Neuronal stem cell (in vitro differentiated cells): ENCODE data around the gene IFNAR2.

Experiments used
- DNase-seq: peaks from one replicate; pipeline ENCODE4 v3.0.0-alpha.2; 2013; ENCODE audit warnings: low spot score
- H2AFZ ChIP-seq: one replicate; pipeline ENCODE4 v1.6.1; 2013; ENCODE audit warnings: mild to moderate bottlenecking, low read length, inconsistent platforms
- H2AK5ac ChIP-seq: 2 replicates; pipeline ENCODE4 v1.6.1; 2013; ENCODE audit warnings: low read depth, mild to moderate bottlenecking, inconsistent platforms, low read length, moderate library complexity, mixed read lengths
- H2BK120ac ChIP-seq: 2 replicates; pipeline ENCODE4 v1.6.1; 2013; ENCODE audit warnings: low read depth, mild to moderate bottlenecking, inconsistent platforms, low read length, moderate library complexity, mixed read lengths
- H2BK12ac ChIP-seq: one replicate; pipeline ENCODE4 v1.6.1; 2013; ENCODE audit warnings: low read length, inconsistent platforms
- H2BK15ac ChIP-seq: 2 replicates; pipeline ENCODE4 v1.6.1; 2013; ENCODE audit warnings: mild to moderate bottlenecking, low read length, inconsistent platforms, mixed read lengths
- H2BK5ac ChIP-seq: one replicate; pipeline ENCODE4 v1.6.1; 2013; ENCODE audit warnings: inconsistent platforms, mild to moderate bottlenecking, low read length, moderate library complexity
- H3K14ac ChIP-seq: one replicate; pipeline ENCODE4 v1.6.1; 2013; ENCODE audit warnings: low read length, inconsistent platforms
- H3K18ac ChIP-seq: 2 replicates; pipeline ENCODE4 v1.6.1; 2013; ENCODE audit warnings: low read length, inconsistent platforms
- H3K23ac ChIP-seq: 2 replicates; pipeline ENCODE4 v1.6.1; 2013; ENCODE audit warnings: low read depth, mild to moderate bottlenecking, mixed read lengths, low read length, inconsistent platforms; ENCODE audit not compliant: poor library complexity
- H3K27ac ChIP-seq: replicated peaks from 3 replicates; pipeline ENCODE4 v1.5.1; 2013; ENCODE audit warnings: low read length, inconsistent platforms
- H3K27me3 ChIP-seq, 3 experiments: 2 replicates each; pipeline ENCODE4 v1.6.1; 2013; ENCODE audit warnings: low read length in 3 of 3, mild to moderate bottlenecking in 2 of 3, inconsistent platforms in 1 of 3, low read depth in 1 of 3, mixed read lengths in 1 of 3, moderate library complexity in 1 of 3; ENCODE audit not compliant: control insufficient read depth in 3 of 3, insufficient read depth in 3 of 3
- H3K36me3 ChIP-seq, 2 donors: replicated peaks in 1 of 2; 2 replicates each; pipeline ENCODE4 v1.6.1; 2013; ENCODE audit warnings: low read length in 2 of 2; ENCODE audit not compliant: control insufficient read depth in 2 of 2, insufficient read depth in 2 of 2
- H3K4ac ChIP-seq: 2 replicates; pipeline ENCODE4 v1.6.1; 2013; ENCODE audit warnings: inconsistent platforms, mild to moderate bottlenecking, low read length, moderate library complexity
- H3K4me1 ChIP-seq, 2 donors: 1 replicate in 1 of 2; 2 replicates in 1 of 2; pipeline ENCODE4 v1.6.1; 2013; ENCODE audit warnings: low read length in 2 of 2, low read depth in 1 of 2; ENCODE audit not compliant: control insufficient read depth in 2 of 2, insufficient read depth in 1 of 2
- H3K4me2 ChIP-seq: one replicate; pipeline ENCODE4 v1.6.1; 2013; ENCODE audit warnings: mild to moderate bottlenecking, low read length, inconsistent platforms; ENCODE audit not compliant: insufficient read depth, poor library complexity, severe bottlenecking
- H3K4me3 ChIP-seq, 2 donors: 2 replicates each; pipeline ENCODE4 v1.5.1; 2013; ENCODE audit warnings: low read length in 2 of 2, mild to moderate bottlenecking in 2 of 2, inconsistent platforms in 1 of 2, moderate library complexity in 1 of 2
- H3K79me1 ChIP-seq: one replicate; pipeline ENCODE4 v1.6.1; 2013; ENCODE audit warnings: low read depth, mild to moderate bottlenecking, inconsistent platforms, low read length, moderate library complexity
- H3K9ac ChIP-seq: one replicate; pipeline ENCODE4 v1.6.1; 2013; ENCODE audit warnings: mild to moderate bottlenecking, low read depth, low read length, inconsistent platforms; ENCODE audit not compliant: poor library complexity
- H3K9me3 ChIP-seq, 2 donors: replicated peaks in 1 of 2; 2 replicates each; pipeline versions ENCODE3 to v1.6.1; 2013; ENCODE audit warnings: low read length in 2 of 2, mild to moderate bottlenecking in 2 of 2, inconsistent platforms in 1 of 2, low read depth in 1 of 2, mixed read lengths in 1 of 2, moderate library complexity in 1 of 2; ENCODE audit not compliant: control insufficient read depth in 2 of 2, insufficient read depth in 1 of 2
- H4K8ac ChIP-seq: one replicate; pipeline ENCODE4 v1.6.1; 2013; ENCODE audit warnings: low read depth, mild to moderate bottlenecking, inconsistent platforms, low read length, moderate library complexity
- H4K91ac ChIP-seq: one replicate; pipeline ENCODE4 v1.6.1; 2013; ENCODE audit warnings: low read length, low read depth, mild to moderate bottlenecking, inconsistent platforms; ENCODE audit not compliant: poor library complexity
- WGBS, 2 donors: extraction: QIAGEN DNeasy Blood & Tissue Kit; methylation state at CpG; one replicate each; pipeline ENCODE4 v1.1.7; 2013; ENCODE audit warnings: missing lambda C conversion rate in 2 of 2, mixed read lengths in 1 of 2; ENCODE audit not compliant: insufficient read length in 2 of 2, insufficient replicate concordance in 1 of 2; ENCODE audit errors: extremely low coverage in 2 of 2; 5-methylcytosine and 5-hydroxymethylcytosine counted together

The IFNAR2 gene

DNA sequence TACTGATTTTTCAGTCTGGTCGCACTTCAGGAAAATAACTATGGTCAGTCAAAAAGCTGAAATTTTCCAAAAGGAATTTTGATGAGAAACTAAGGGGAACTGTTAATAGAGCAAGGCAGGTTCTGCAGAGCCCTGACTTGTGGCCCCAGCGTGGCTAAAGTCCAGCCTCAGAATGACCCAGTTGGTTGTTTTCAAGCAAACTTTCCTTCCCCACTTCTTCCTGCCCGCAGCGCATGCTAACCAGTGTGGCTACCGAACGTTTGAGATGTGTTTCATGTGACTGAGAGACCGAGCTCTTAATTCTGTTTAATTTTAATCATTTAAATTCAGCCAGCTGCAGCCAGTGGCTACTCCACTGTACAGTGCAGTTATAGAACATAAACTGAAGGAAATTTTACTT lies 30.3 kb downstream of the IFNAR2 start:
- Histone ChIP-seq H3K79me1 (no peaks in the 10 kb centered on the region), H3K18ac (no peak overlapping the region), H3K9ac (no peak overlapping the region), H3K36me3 (peaks cover 14 to 80% of the 10 kb centered on the region in 2 donors), H3K4me1 (no peaks in the 10 kb centered on the region), H3K4me3 (no peak overlapping the region), H3K9me3 (peaks cover 2 to 13% of the 10 kb centered on the region in 2 donors), H2BK120ac (no peak overlapping the region), H2BK12ac (no peak overlapping the region), H4K91ac (no peak overlapping the region), H3K23ac (no peak overlapping the region), H2BK15ac (no peak overlapping the region), H4K8ac (no peak overlapping the region), H3K27ac (no peak overlapping the region), H3K4me2 (no peak overlapping the region), H3K27me3 (no peaks in the 10 kb centered on the region), H3K4ac (no peak overlapping the region), H2AK5ac (no peak overlapping the region), H3K14ac (no peak overlapping the region), H2BK5ac (no peak overlapping the region), H2AFZ (no peak overlapping the region)
- DNase-seq, result no peak
- WGBS, 2 donors, result no CpG with 5 or more reads among the region's 7 CpGs

DNA sequence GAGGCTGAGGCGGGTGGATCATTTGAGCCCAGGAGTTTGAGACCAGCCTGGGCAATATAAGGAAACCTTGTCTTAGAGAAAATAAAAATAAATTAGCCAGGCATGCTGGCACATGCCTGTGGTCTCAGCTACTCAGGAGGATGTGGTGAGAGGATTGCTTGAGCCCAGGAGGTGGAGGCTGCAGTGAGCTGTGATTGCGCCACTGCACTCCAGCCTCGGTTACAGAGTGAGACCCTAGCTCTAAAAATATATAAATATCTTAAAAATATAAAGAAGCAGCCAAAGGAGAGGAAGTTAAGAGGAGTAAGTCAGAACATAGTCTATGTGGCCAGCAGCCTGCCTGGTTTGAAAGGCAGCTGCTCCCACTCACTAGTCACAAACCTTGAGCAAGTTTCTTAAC lies 31.9 kb downstream of the IFNAR2 start:
- Histone ChIP-seq H3K4me2 (no peak overlapping the region), H2AFZ (no peak overlapping the region), H4K91ac (no peak overlapping the region), H3K4ac (no peak overlapping the region), H3K27ac (no peak overlapping the region), H3K14ac (no peak overlapping the region), H3K9ac (no peak overlapping the region), H2BK15ac (no peak overlapping the region), H3K4me3 (no peak overlapping the region), H3K9me3 (peaks cover 2 to 13% of the 10 kb centered on the region in 2 donors), H2BK5ac (no peak overlapping the region), H3K79me1 (no peaks in the 10 kb centered on the region), H3K4me1 (no peaks in the 10 kb centered on the region), H3K23ac (no peak overlapping the region), H2BK12ac (no peak overlapping the region), H4K8ac (no peak overlapping the region), H3K27me3 (no peaks in the 10 kb centered on the region), H2BK120ac (no peak overlapping the region), H3K36me3 (peaks cover 13 to 70% of the 10 kb centered on the region in 2 donors), H2AK5ac (no peak overlapping the region), H3K18ac (no peak overlapping the region)
- no CpG with 5 or more reads among the region's 3 CpGs for WGBS, 2 donors
- no peak for DNase-seq

DNA sequence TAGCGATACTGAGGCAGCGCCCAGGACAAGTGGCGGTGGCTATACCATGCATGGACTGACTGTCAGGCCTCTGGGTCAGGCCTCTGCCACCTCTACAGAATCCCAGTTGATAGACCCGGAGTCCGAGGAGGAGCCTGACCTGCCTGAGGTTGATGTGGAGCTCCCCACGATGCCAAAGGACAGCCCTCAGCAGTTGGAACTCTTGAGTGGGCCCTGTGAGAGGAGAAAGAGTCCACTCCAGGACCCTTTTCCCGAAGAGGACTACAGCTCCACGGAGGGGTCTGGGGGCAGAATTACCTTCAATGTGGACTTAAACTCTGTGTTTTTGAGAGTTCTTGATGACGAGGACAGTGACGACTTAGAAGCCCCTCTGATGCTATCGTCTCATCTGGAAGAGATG lies 33.2 kb downstream of the IFNAR2 start:
- Histone ChIP-seq H3K4ac (no peak overlapping the region), H4K91ac (no peak overlapping the region), H3K27ac (no peak overlapping the region), H2BK15ac (no peak overlapping the region), H2AK5ac (no peak overlapping the region), H2BK120ac (no peak overlapping the region), H3K14ac (no peak overlapping the region), H3K23ac (peak overlapping the region; percentile 81), H3K4me1 (peaks cover 0 to 4% of the 10 kb centered on the region in 2 donors), H3K9ac (no peak overlapping the region), H3K9me3 (peaks cover 2 to 3% of the 10 kb centered on the region in 2 donors), H3K36me3 (peaks cover 7 to 57% of the 10 kb centered on the region in 2 donors), H3K27me3 (no peaks in the 10 kb centered on the region), H3K18ac (no peak overlapping the region), H3K4me2 (no peak overlapping the region), H3K79me1 (no peaks in the 10 kb centered on the region), H3K4me3 (no peak overlapping the region), H2AFZ (no peak overlapping the region), H2BK12ac (no peak overlapping the region), H2BK5ac (no peak overlapping the region), H4K8ac (no peak overlapping the region)
- no peak for DNase-seq
- WGBS, 2 donors, result no CpG with 5 or more reads among the region's 11 CpGs

DNA sequence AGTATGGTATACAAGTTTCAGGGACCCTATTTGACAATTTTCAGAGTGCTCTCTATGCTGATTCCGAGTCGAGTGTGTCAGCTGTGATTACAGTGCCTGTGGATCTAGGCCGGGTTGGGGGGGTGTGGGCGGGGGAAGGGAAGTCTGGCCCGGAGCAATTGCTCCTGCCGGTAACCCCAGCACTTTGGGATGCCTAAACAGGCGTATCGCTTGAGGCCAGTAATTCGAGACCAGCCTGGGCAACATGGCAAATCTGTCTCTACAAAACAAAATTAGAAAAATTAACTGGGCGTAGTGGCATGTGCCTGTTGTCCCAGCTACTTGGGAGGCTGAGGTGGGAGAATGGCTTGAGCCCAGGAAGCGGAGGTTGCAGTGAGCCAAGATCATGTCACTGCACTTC lies 34.8 kb downstream of the IFNAR2 start:
- Histone ChIP-seq H3K9ac (no peak overlapping the region), H2BK5ac (no peak overlapping the region), H3K79me1 (peaks cover 2% of the 10 kb centered on the region), H3K27me3 (no peaks in the 10 kb centered on the region), H2BK120ac (no peak overlapping the region), H3K4me3 (no peak overlapping the region), H2AK5ac (no peak overlapping the region), H3K27ac (no peak overlapping the region), H2BK15ac (no peak overlapping the region), H3K23ac (no peak overlapping the region), H3K9me3 (peaks cover 0 to 2% of the 10 kb centered on the region in 2 donors), H4K8ac (no peak overlapping the region), H2BK12ac (no peak overlapping the region), H3K36me3 (peaks cover 4 to 46% of the 10 kb centered on the region in 2 donors), H2AFZ (no peak overlapping the region), H3K4me2 (no peak overlapping the region), H3K18ac (no peak overlapping the region), H3K14ac (no peak overlapping the region), H3K4ac (no peak overlapping the region), H3K4me1 (peaks cover 0 to 4% of the 10 kb centered on the region in 2 donors), H4K91ac (no peak overlapping the region)
- WGBS, 2 donors, result no CpG with 5 or more reads among the region's 11 CpGs
- DNase-seq, result no peak
